Tibial nerve (tissue), 3 donors: ENCODE measurements around the gene KIF1B.

ENCODE experiments used
- CTCF ChIP-seq, 5 experiments: fragments of 200-600 bp in 3 of 5; fragments of 450-650 bp in 2 of 5; sonication (generic) in 3 of 5; IDR thresholded peaks; one replicate each; pipeline ENCODE4 v1.5.1; 2016 to 2019; ENCODE audit warnings: antibody characterized with exemption in 5 of 5, mild to moderate bottlenecking in 3 of 5, moderate library complexity in 2 of 5
- POLR2A ChIP-seq, 2 donors: fragments of 450-650 bp; IDR thresholded peaks; one replicate each; pipeline ENCODE4 v1.6.1; 2017; ENCODE audit warnings: antibody characterized with exemption in 2 of 2, mild to moderate bottlenecking in 2 of 2, moderate library complexity in 2 of 2

GRCh38 chr1:10193288-10193687 is 17.1 kb upstream of the KIF1B start:
- TF ChIP-seq POLR2A (IDR thresholded peaks at IDR 0.05) (no peak), CTCF (IDR thresholded peaks at IDR 0.05) (no peak)
